Stimulated activated naive CD8-positive, alpha-beta T cell treated with anti-CD3 and anti-CD28 coated beads, Interleukin-15, Interleukin-2, amounts not matched to agents 100 ng/mL and 50 ng/mL, for 24 hours (primary cell): Measurements from ENCODE around the gene TUT4.

Experiments
- H3K27ac Mint-ChIP-seq: one replicate; pipeline ENCODE4 v1.8.0; 2021; ENCODE audit warnings: mild to moderate bottlenecking, mixed read lengths
- H3K27me3 Mint-ChIP-seq: one replicate; pipeline ENCODE4 v1.8.0; 2021; ENCODE audit warnings: mixed read lengths
- H3K36me3 Mint-ChIP-seq: one replicate; pipeline ENCODE4 v1.8.0; 2021; ENCODE audit warnings: low read depth, mixed read lengths
- H3K4me1 Mint-ChIP-seq: one replicate; pipeline ENCODE4 v1.8.0; 2021; ENCODE audit warnings: low read depth, mixed read lengths
- H3K4me3 Mint-ChIP-seq: one replicate; pipeline ENCODE4 v1.8.0; 2021; ENCODE audit warnings: mild to moderate bottlenecking, mixed read lengths
- H3K9me3 Mint-ChIP-seq: one replicate; pipeline ENCODE4 v1.8.0; 2021; ENCODE audit warnings: mixed read lengths

TUT4 gene

GRCh38 chr1:52400131-52400530, 152.8 kb downstream of the TUT4 start:
- no peak overlapping the region for H3K4me3 Mint-ChIP-seq
- no peaks in the 10 kb centered on the region for H3K27me3 Mint-ChIP-seq
- H3K36me3 Mint-ChIP-seq, result peaks cover 66% of the 10 kb centered on the region
- H3K9me3 Mint-ChIP-seq, result no peaks in the 10 kb centered on the region
- peaks cover 33% of the 10 kb centered on the region for H3K4me1 Mint-ChIP-seq
- H3K27ac Mint-ChIP-seq, result no peak overlapping the region

GRCh38 chr1:52399629-52400028, 153.3 kb downstream of the TUT4 start:
- no peak overlapping the region for H3K27ac Mint-ChIP-seq
- H3K4me3 Mint-ChIP-seq, result no peak overlapping the region
- peaks cover 71% of the 10 kb centered on the region for H3K36me3 Mint-ChIP-seq
- no peaks in the 10 kb centered on the region for H3K9me3 Mint-ChIP-seq
- H3K27me3 Mint-ChIP-seq, result no peaks in the 10 kb centered on the region
- H3K4me1 Mint-ChIP-seq, result peaks cover 33% of the 10 kb centered on the region

DNA sequence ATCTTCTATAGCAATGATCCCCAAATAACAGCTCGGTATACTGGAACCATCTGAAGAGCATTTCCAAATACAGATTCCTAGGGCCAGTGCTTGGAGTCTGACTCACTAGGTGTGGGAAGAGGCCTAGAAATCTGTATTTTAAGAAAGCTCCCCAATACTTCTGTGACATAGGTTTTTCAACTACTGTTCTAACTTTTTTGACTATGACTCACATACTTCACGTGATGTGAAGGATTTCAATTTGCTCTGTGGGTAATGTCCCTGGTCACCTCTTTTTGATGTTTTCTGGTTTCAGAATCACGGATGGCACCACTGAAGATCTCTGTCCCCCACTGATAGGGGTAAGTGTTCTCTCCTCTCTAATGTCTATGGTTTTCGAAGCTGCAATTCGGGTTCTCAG, 159.7 kb downstream of the TUT4 start:
- no peaks in the 10 kb centered on the region for H3K9me3 Mint-ChIP-seq
- no peak overlapping the region for H3K27ac Mint-ChIP-seq
- peaks cover 80% of the 10 kb centered on the region for H3K36me3 Mint-ChIP-seq
- no peaks in the 10 kb centered on the region for H3K27me3 Mint-ChIP-seq
- no peaks in the 10 kb centered on the region for H3K4me1 Mint-ChIP-seq
- H3K4me3 Mint-ChIP-seq, result no peak overlapping the region

- Mint-ChIP-seq H3K4me3 (no peak overlapping the region), H3K4me1 (no peaks in the 10 kb centered on the region), H3K27ac (no peak overlapping the region), H3K9me3 (no peaks in the 10 kb centered on the region), H3K36me3 (peaks cover 76% of the 10 kb centered on the region), H3K27me3 (no peaks in the 10 kb centered on the region)
These were observed 166.4 kb downstream of the TUT4 start for GRCh38 chr1:52386458-52386857.

GRCh38 chr1:52385376-52385775, 167.5 kb downstream of the TUT4 start:
- Mint-ChIP-seq H3K9me3 (no peaks in the 10 kb centered on the region), H3K27me3 (no peaks in the 10 kb centered on the region), H3K4me1 (no peaks in the 10 kb centered on the region), H3K27ac (no peak overlapping the region), H3K36me3 (peaks cover 80% of the 10 kb centered on the region), H3K4me3 (no peak overlapping the region)
